HepG2 (cell line): ENCODE measurements around the gene HINT2. TPM values are rescaled to one million over a fixed set of nuclear protein-coding genes. Genes with fewer than 3 reads are reported as not detected.
A peak's percentile ranks its signal among the peaks of the same experiment; 100 is the strongest.

ENCODE experiments used
- ATAC-seq: fragments of 200-7000 bp; cut with Tn5 transposase; 3 replicates; pipeline ENCODE4 v1.9.1; 2020; ENCODE audit warnings: mild to moderate bottlenecking, moderate library complexity
- BruUV-seq: library from RNA; stranded (reverse); fragments of 400-500 nt; replicated peaks from 2 replicates; lab custom pipeline; 2021; lab: Mats Ljungman, UMichigan
- CTCF ChIA-PET: fragments of 300-600 bp; formaldehyde crosslinking; extraction: SDS; loops from one replicate; lab custom pipeline; 2021; ENCODE audit warnings: low total read pairs, inconsistent platforms, low intra/inter-chr PET ratio; lab: Yijun Ruan, JAX
- POLR2A ChIA-PET: fragments of 350-600 bp; sonication (Branson Sonifier 250); formaldehyde crosslinking; loops from one replicate; lab custom pipeline; 2020; ENCODE audit warnings: antibody characterized with exemption, inconsistent platforms; lab: Yijun Ruan, JAX
- DNase-seq: peaks from one replicate; pipeline ENCODE4 v3.0.0-alpha.2; 2015; ENCODE audit warnings: low spot score
- FAIRE-seq: peaks from 3 replicates; lab custom pipeline; 2011; peaks lifted over from hg19 to GRCh38; lab: Jason Lieb, UNC
- H2AFZ ChIP-seq: one replicate; pipeline ENCODE4 v1.6.1; 2011; ENCODE audit warnings: low read length, inconsistent platforms
- H3K27ac ChIP-seq: fragments of 300-600 bp; 3 replicates; pipeline ENCODE4 v1.8.0; 2011; ENCODE audit warnings: mixed run types, mild to moderate bottlenecking, mixed read lengths, low read length, inconsistent platforms; ENCODE audit not compliant: insufficient read depth; ENCODE audit errors: extremely low read length
- H3K27me3 ChIP-seq, 2 experiments: fragments of 200-600 bp in 1 of 2; 2 replicates in 1 of 2; 3 replicates in 1 of 2; pipeline versions ENCODE4 v1.6.0 to v1.8.0; 2011; ENCODE audit warnings: low read length in 2 of 2, mild to moderate bottlenecking in 2 of 2, moderate library complexity in 2 of 2, inconsistent platforms in 1 of 2; ENCODE audit not compliant: insufficient read depth in 2 of 2, control insufficient read depth in 1 of 2
- H3K36me3 ChIP-seq, 2 experiments: fragments of 200-600 bp in 1 of 2; replicated peaks in 1 of 2; 2 replicates in 1 of 2; 3 replicates in 1 of 2; pipeline versions ENCODE4 v1.5.1 to v1.8.0; 2011; ENCODE audit warnings: low read length in 2 of 2, inconsistent platforms in 1 of 2; ENCODE audit not compliant: insufficient read depth in 2 of 2, control insufficient read depth in 1 of 2
- H3K4me1 ChIP-seq: 2 replicates; pipeline ENCODE4 v1.5.1; 2012; ENCODE audit warnings: low read length, inconsistent platforms; ENCODE audit not compliant: insufficient read depth
- H3K4me2 ChIP-seq: 2 replicates; pipeline ENCODE4 v1.6.0; 2011; ENCODE audit warnings: low read depth, low read length, inconsistent platforms
- H3K4me3 ChIP-seq, 3 experiments: fragments of 200-600 bp in 1 of 3; sonication (generic), shearing (Covaris generic) in 1 of 3; replicated peaks in 1 of 3; 2 replicates each; pipeline ENCODE4 v1.5.1; 2011 to 2016; ENCODE audit warnings: low read length in 3 of 3, inconsistent platforms in 2 of 3, low read depth in 2 of 3, mild to moderate bottlenecking in 2 of 3, control low read depth in 1 of 3, mixed read lengths in 1 of 3; ENCODE audit not compliant: insufficient read depth in 1 of 3
- H3K79me2 ChIP-seq: one replicate; pipeline ENCODE4 v1.6.1; 2011; ENCODE audit warnings: low read length, inconsistent platforms; ENCODE audit not compliant: insufficient read depth
- H3K9ac ChIP-seq: 2 replicates; pipeline ENCODE4 v1.6.0; 2011; ENCODE audit warnings: mild to moderate bottlenecking, low read depth, low read length, inconsistent platforms; ENCODE audit not compliant: insufficient read depth
- H3K9me3 ChIP-seq: 2 replicates; pipeline ENCODE4 v1.5.1; 2012; ENCODE audit warnings: mild to moderate bottlenecking, low read length
- H4K20me1 ChIP-seq: 2 replicates; pipeline ENCODE4 v1.6.0; 2011; ENCODE audit warnings: inconsistent platforms, mild to moderate bottlenecking, low read length, moderate library complexity; ENCODE audit not compliant: insufficient read depth
- ATF6 ChIP-seq: sonication (generic); formaldehyde crosslinking; conservative IDR thresholded peaks from 2 replicates; pipeline ENCODE4 v1.4.0; 2020; ENCODE audit warnings: missing genetic modification reagents
- RAD51 ChIP-seq: fragments of 450-650 bp; IDR thresholded peaks from 2 replicates; pipeline ENCODE4 v1.6.1; 2016; ENCODE audit warnings: borderline replicate concordance
- WGBS: methylation state at CpG from one replicate; pipeline ENCODE4 v1.1.6; 2017; ENCODE audit warnings: low lambda C conversion rate; 5-methylcytosine and 5-hydroxymethylcytosine counted together
- in situ Hi-C: cut with HindIII; loops from 2 replicates; pipeline ENCODE4 v1.10.0; 2017; ENCODE audit warnings: low pct_unique_long_range_greater_than_20kb; ENCODE audit not compliant: extremely low pct_ligation_motif_present
- intact Hi-C: fragments of 100-400 bp; cut with micrococcal nuclease; formaldehyde crosslinking; loops from one replicate; pipeline ENCODE4 v1.10.0; 2022; ENCODE audit not compliant: unreplicated experiment
- polyA plus RNA-seq, 8 experiments: library from polyadenylated mRNA; depleted of rRNA in 3 of 8; stranded (reverse) in 7 of 8; unstranded in 1 of 8; fragments of >200 nt; fragmentation: Illumina TruSeq in 4 of 8; extraction: Trizol in 4 of 8; gene quantifications; 2 replicates each; pipeline versions ENCODE4 v1.2.1 to v1.2.3, GENCODE V29; 2011 to 2016; ENCODE audit warnings: low read depth in 4 of 8, missing spikeins in 1 of 8, mixed read lengths in 1 of 8; ENCODE audit not compliant: insufficient read depth in 1 of 8
- total RNA-seq, 5 experiments: library from RNA; depleted of rRNA; stranded (reverse); fragments of >200 nt; fragmentation: Illumina TruSeq; extraction: Trizol; gene quantifications; 2 replicates each; pipeline ENCODE4 v1.2.3, GENCODE V29; 2016; ENCODE audit warnings: low read depth in 1 of 5
- TF ChIP-seq, protein P1 (sequence below): fragments of 450-650 bp; IDR thresholded peaks from 2 replicates; pipeline ENCODE4 v1.6.1; 2016

The HINT2 gene
- total and polyA plus RNA-seq, 2 of the 13 experiments (the other 11 are each of a cell fraction or from before 2014, with no cell fraction given): 37.9 to 56.2 TPM

- TF ChIP-seq ATF6 (CRISPR knock-in tag) (no peak), RAD51 (no peak)
- TF ChIP-seq, protein P1, sequence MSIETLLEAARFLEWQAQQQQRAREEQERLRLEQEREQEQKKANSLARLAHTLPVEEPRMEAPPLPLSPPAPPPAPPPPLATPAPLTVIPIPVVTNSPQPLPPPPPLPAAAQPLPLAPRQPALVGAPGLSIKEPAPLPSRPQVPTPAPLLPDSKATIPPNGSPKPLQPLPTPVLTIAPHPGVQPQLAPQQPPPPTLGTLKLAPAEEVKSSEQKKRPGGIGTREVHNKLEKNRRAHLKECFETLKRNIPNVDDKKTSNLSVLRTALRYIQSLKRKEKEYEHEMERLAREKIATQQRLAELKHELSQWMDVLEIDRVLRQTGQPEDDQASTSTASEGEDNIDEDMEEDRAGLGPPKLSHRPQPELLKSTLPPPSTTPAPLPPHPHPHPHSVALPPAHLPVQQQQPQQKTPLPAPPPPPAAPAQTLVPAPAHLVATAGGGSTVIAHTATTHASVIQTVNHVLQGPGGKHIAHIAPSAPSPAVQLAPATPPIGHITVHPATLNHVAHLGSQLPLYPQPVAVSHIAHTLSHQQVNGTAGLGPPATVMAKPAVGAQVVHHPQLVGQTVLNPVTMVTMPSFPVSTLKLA: no peak
- Histone ChIP-seq H3K79me2 (no peaks in the 10 kb centered on the region), H3K27ac (no peak overlapping the region), H3K4me3 (no peak overlapping the region), H3K9me3 (no peaks in the 10 kb centered on the region), H3K4me1 (no peaks in the 10 kb centered on the region), H3K9ac (no peak overlapping the region), H4K20me1 (no peaks in the 10 kb centered on the region), H3K36me3 (no peaks in the 10 kb centered on the region), H3K4me2 (no peak overlapping the region), H2AFZ (no peak overlapping the region), H3K27me3 (peaks cover 0 to 20% of the 10 kb centered on the region in 2 experiments; a peak in 1 of 5 replicates)
- BruUV-seq: no TSS peak
- FAIRE-seq (no peak), ATAC-seq (0 out of 3 replicates have a peak, but pooled peaks have one; percentile 21), DNase-seq (no peak)
- POLR2A ChIA-PET: no interaction called here
- CTCF ChIA-PET: no interaction called here
- 18% methylated on average over 7 of the region's 7 CpGs for WGBS
- intact Hi-C loops (no loop called here), in situ Hi-C loops (no loop called here)
These were observed 39.4 kb upstream of the HINT2 start for GRCh38 chr9:35854091-35854762.
